Measurements from ENCODE around the gene OSBPL2. TPM values are rescaled to one million over a fixed set of nuclear protein-coding genes. Genes with fewer than 3 reads are reported as not detected.

Gene OSBPL2
- total and polyA plus RNA-seq, 2 experiments from 2014 or later = 37.5 to 43.4 TPM

DNA sequence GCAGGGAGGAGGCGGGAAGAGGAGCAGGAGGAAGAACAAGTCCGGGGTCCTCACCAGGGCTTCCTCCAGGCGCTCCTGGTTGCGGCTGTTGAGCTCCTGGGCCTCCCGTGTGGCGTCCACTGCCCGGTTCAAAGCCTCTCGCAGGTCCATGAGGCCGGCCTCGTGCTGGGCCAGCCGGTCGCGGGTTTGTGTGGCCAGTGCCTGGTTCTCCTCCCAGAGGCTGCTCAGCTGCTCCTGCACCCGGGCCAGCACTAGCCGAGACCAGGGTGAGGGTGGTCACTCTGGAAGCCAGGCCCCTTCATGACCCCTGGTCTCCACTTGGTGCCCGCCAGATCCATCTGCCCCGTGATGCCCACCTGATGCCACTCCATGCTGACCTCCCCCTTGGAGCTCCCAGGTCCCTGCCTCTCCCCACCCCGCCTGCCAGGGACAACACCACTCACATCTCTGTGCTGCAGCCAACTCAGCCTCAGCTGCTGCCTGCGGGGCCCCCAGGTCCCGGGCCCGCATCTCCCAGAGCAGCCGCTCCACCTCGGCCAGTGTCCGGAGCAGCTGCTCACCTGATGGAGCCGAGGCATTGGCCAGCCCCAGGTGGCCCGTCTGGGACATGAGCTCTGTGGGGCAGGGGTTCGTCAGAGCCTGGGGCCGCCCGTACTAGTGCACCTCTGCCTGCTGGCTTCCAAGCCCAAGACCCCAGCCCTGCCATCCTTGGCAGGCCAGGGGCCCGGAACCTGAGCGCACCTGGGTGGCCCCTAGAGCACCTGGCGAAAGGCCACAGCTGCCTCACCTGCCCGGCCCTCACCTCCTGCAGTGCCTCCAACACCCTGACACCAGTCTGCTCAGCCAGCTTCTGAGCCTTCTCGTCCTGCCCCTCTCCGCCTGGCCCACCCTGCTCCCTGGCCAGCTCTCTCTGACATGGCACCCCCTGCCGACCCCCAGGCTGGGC, 80.4 kb downstream of the OSBPL2 start:
- peak in 1 of 2 donors; percentile 17 for DNase-seq (ENCODE audit: low read depth in 1 of 2, low spot score in 1 of 2)
- H3K36me3 ChIP-seq = peaks cover 37% of the 10 kb centered on the region
- TF ChIP-seq, protein P1, sequence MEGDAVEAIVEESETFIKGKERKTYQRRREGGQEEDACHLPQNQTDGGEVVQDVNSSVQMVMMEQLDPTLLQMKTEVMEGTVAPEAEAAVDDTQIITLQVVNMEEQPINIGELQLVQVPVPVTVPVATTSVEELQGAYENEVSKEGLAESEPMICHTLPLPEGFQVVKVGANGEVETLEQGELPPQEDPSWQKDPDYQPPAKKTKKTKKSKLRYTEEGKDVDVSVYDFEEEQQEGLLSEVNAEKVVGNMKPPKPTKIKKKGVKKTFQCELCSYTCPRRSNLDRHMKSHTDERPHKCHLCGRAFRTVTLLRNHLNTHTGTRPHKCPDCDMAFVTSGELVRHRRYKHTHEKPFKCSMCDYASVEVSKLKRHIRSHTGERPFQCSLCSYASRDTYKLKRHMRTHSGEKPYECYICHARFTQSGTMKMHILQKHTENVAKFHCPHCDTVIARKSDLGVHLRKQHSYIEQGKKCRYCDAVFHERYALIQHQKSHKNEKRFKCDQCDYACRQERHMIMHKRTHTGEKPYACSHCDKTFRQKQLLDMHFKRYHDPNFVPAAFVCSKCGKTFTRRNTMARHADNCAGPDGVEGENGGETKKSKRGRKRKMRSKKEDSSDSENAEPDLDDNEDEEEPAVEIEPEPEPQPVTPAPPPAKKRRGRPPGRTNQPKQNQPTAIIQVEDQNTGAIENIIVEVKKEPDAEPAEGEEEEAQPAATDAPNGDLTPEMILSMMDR (IDR thresholded peaks at IDR 0.05; ENCODE audit: low read depth, low read length) = no peak

GRCh38 chr20:62319346-62319909, 81.1 kb downstream of the OSBPL2 start:
- TF ChIP-seq, protein P1 (IDR thresholded peaks at IDR 0.05; ENCODE audit: low read depth, low read length) = no peak
- Histone ChIP-seq H3K36me3 (peaks cover 35% of the 10 kb centered on the region), H3K4me1 (ENCODE audit: low read depth) (no peaks in the 10 kb centered on the region)

More for the DNA sequence above, 80.4 kb downstream of the OSBPL2 start:
- Histone ChIP-seq H3K4me3 (no peak overlapping the region), H3K27ac (no peak overlapping the region), H3K9me3 (ENCODE audit: low read depth) (no peaks in the 10 kb centered on the region), H3K4me1 (ENCODE audit: low read depth) (no peaks in the 10 kb centered on the region), H3K27me3 (no peaks in the 10 kb centered on the region)

GRCh38 chr20:62320581-62321354, 82.4 kb downstream of the OSBPL2 start:
- TF ChIP-seq, protein P1 (IDR thresholded peaks at IDR 0.05; ENCODE audit: low read depth, low read length) = no peak
- no peaks in the 10 kb centered on the region for H3K27me3 ChIP-seq
- DNase-seq (ENCODE audit: low read depth in 1 of 2, low spot score in 1 of 2) = no peak
- H3K36me3 ChIP-seq = peaks cover 36% of the 10 kb centered on the region
- no peak overlapping the region for H3K27ac ChIP-seq
- H3K9me3 ChIP-seq (ENCODE audit: low read depth) = no peaks in the 10 kb centered on the region
- H3K4me1 ChIP-seq (ENCODE audit: low read depth) = no peaks in the 10 kb centered on the region
- no peak overlapping the region for H3K4me3 ChIP-seq

More at GRCh38 chr20:62319346-62319909, 81.1 kb downstream of the OSBPL2 start:
- Histone ChIP-seq H3K27me3 (no peaks in the 10 kb centered on the region), H3K9me3 (ENCODE audit: low read depth) (no peaks in the 10 kb centered on the region), H3K4me3 (no peak overlapping the region), H3K27ac (no peak overlapping the region)
- no peak for DNase-seq (ENCODE audit: low read depth in 1 of 2, low spot score in 1 of 2)

- DNase-seq (ENCODE audit: low read depth in 1 of 2, low spot score in 1 of 2) = no peak
- Histone ChIP-seq H3K9me3 (ENCODE audit: low read depth) (no peaks in the 10 kb centered on the region), H3K4me1 (ENCODE audit: low read depth) (no peaks in the 10 kb centered on the region), H3K27me3 (no peaks in the 10 kb centered on the region), H3K36me3 (peaks cover 31% of the 10 kb centered on the region), H3K4me3 (no peak overlapping the region), H3K27ac (no peak overlapping the region)
- TF ChIP-seq, protein P1 (IDR thresholded peaks at IDR 0.05; ENCODE audit: low read depth, low read length) = no peak
Observed at GRCh38 chr20:62321521-62321948, 83.2 kb downstream of the OSBPL2 start.

- Histone ChIP-seq H3K9me3 (ENCODE audit: low read depth) (no peaks in the 10 kb centered on the region), H3K27ac (no peak overlapping the region), H3K27me3 (no peaks in the 10 kb centered on the region), H3K4me3 (no peak overlapping the region), H3K4me1 (ENCODE audit: low read depth) (no peaks in the 10 kb centered on the region), H3K36me3 (peaks cover 28% of the 10 kb centered on the region)
- TF ChIP-seq, protein P1 (IDR thresholded peaks at IDR 0.05; ENCODE audit: low read depth, low read length) = no peak
- no peak for DNase-seq (ENCODE audit: low read depth in 1 of 2, low spot score in 1 of 2)
Observed at GRCh38 chr20:62321975-62322374, 83.7 kb downstream of the OSBPL2 start.
